Sigmoid colon (tissue), 7 donors: ENCODE measurements around the gene LYPD3. TPM values are rescaled to one million over a fixed set of nuclear protein-coding genes. Genes with fewer than 3 reads are reported as not detected.

Experiments
- DNase-seq: peaks from one replicate; pipeline ENCODE4 v3.0.0-alpha.2; 2019
- H3K27ac ChIP-seq, 4 donors: fragments of 200-600 bp; sonication (generic); one replicate each; pipeline ENCODE4 v1.5.1; 2016 to 2019; ENCODE audit warnings: mild to moderate bottlenecking in 1 of 4
- H3K27me3 ChIP-seq, 3 donors: fragments of 200-600 bp; sonication (generic); one replicate each; pipeline ENCODE4 v1.5.1; 2019; ENCODE audit warnings: mild to moderate bottlenecking in 1 of 3
- H3K36me3 ChIP-seq, 4 donors: fragments of 200-600 bp; sonication (generic); one replicate each; pipeline ENCODE4 v1.5.1; 2016 to 2019
- H3K4me1 ChIP-seq, 4 donors: fragments of 200-600 bp; sonication (generic); one replicate each; pipeline ENCODE4 v1.5.1; 2017 to 2019
- H3K4me3 ChIP-seq, 4 donors: fragments of 200-600 bp; sonication (generic); one replicate each; pipeline ENCODE4 v1.5.1; 2017 to 2019; ENCODE audit warnings: mild to moderate bottlenecking in 2 of 4, moderate library complexity in 1 of 4
- H3K9me3 ChIP-seq, 4 donors: fragments of 200-600 bp in 3 of 4; sonication (generic) in 3 of 4; one replicate each; pipeline versions ENCODE4 v1.5.1 to v1.6.1; 2013 to 2019
- CTCF ChIP-seq, 4 experiments: fragments of 450-650 bp in 3 of 4; fragments of 200-600 bp in 1 of 4; IDR thresholded peaks; one replicate each; pipeline ENCODE4 v1.5.1; 2016 to 2019; ENCODE audit warnings: antibody characterized with exemption in 4 of 4, mild to moderate bottlenecking in 3 of 4, moderate library complexity in 2 of 4
- EP300 ChIP-seq, 4 donors: sonication (generic); formaldehyde crosslinking; IDR thresholded peaks; one replicate each; pipeline ENCODE4 v1.6.1; 2017; ENCODE audit warnings: antibody characterized with exemption in 4 of 4
- POLR2A ChIP-seq, 2 donors: fragments of 450-650 bp; IDR thresholded peaks; one replicate each; pipeline ENCODE4 v1.6.1; 2016; ENCODE audit warnings: antibody characterized with exemption in 2 of 2, mild to moderate bottlenecking in 2 of 2, moderate library complexity in 2 of 2
- POLR2AphosphoS5 ChIP-seq, 4 donors: sonication (generic); formaldehyde crosslinking; IDR thresholded peaks; one replicate each; pipeline ENCODE4 v1.6.1; 2017; ENCODE audit warnings: antibody characterized with exemption in 4 of 4
- WGBS, 2 donors: extraction: QIAGEN DNeasy Blood & Tissue Kit; methylation state at CpG; one replicate each; pipeline ENCODE4 v1.1.7; 2013; 5-methylcytosine and 5-hydroxymethylcytosine counted together
- intact Hi-C: fragments of 100-400 bp; cut with DNase I; formaldehyde crosslinking; loops from one replicate; pipeline ENCODE4 v1.15.1; 2023
- polyA plus RNA-seq, 3 donors: library from polyadenylated mRNA; stranded (reverse); fragments of 200-250 nt; gene quantifications; one replicate each; pipeline ENCODE4 v1.2.3, GENCODE V29; 2013
- total RNA-seq, 4 donors: library from RNA; depleted of rRNA; stranded (reverse); fragments of >200 nt; gene quantifications; one replicate each; pipeline ENCODE4 v1.1.0, GENCODE V29; 2016
- donor health status: healthy with polysubstance abuse.
- donor health status: Bipolar disorder and iron deficiency.
- donor health status: healthy.

The LYPD3 gene
- total and polyA plus RNA-seq, 7 donors = 0.46 to 1.8 (median 1.4) TPM; not detected in 1

GRCh38 chr19:43479226-43479625 lies 13.8 kb upstream of the LYPD3 start:
- Histone ChIP-seq H3K4me3 (no peak overlapping the region), H3K4me1 (peaks cover 0 to 10% (median 8%) of the 10 kb centered on the region in 4 donors), H3K9me3 (no peaks in the 10 kb centered on the region), H3K36me3 (no peaks in the 10 kb centered on the region), H3K27ac (no peak overlapping the region), H3K27me3 (no peaks in the 10 kb centered on the region)
- intact Hi-C loops = no loop called here
- TF ChIP-seq CTCF (IDR thresholded peaks at IDR 0.05) = no peak
- no peak for TF ChIP-seq EP300 (IDR thresholded peaks at IDR 0.05)
- no peak for TF ChIP-seq POLR2A (IDR thresholded peaks at IDR 0.05)
- no peak for TF ChIP-seq POLR2AphosphoS5 (IDR thresholded peaks at IDR 0.05)
- WGBS, 2 donors = 91 to 92% methylated on average over 15 of the region's 15 CpGs
- DNase-seq = no peak

- H3K4me1 ChIP-seq = peaks cover 0 to 10% (median 8%) of the 10 kb centered on the region in 4 donors
- H3K36me3 ChIP-seq = no peaks in the 10 kb centered on the region
- 91 to 93% methylated on average over 3 of the region's 3 CpGs for WGBS, 2 donors
- no peak for TF ChIP-seq POLR2A (IDR thresholded peaks at IDR 0.05)
- no peak for TF ChIP-seq EP300 (IDR thresholded peaks at IDR 0.05)
- TF ChIP-seq CTCF (IDR thresholded peaks at IDR 0.05) = no peak
- no peak for TF ChIP-seq POLR2AphosphoS5 (IDR thresholded peaks at IDR 0.05)
- no peaks in the 10 kb centered on the region for H3K27me3 ChIP-seq
- no peak for DNase-seq
- H3K27ac ChIP-seq = no peak overlapping the region
- intact Hi-C loops = no loop called here
- no peaks in the 10 kb centered on the region for H3K9me3 ChIP-seq
- no peak overlapping the region for H3K4me3 ChIP-seq
Observed at GRCh38 chr19:43478323-43478722, 12.9 kb upstream of the LYPD3 start.

- Histone ChIP-seq H3K36me3 (no peaks in the 10 kb centered on the region), H3K27me3 (no peaks in the 10 kb centered on the region), H3K9me3 (no peaks in the 10 kb centered on the region), H3K4me1 (peaks cover 0 to 10% (median 8%) of the 10 kb centered on the region in 4 donors), H3K4me3 (no peak overlapping the region), H3K27ac (peak overlapping the region in 3 of 4 donors; percentile 75 to 80 (median 78))
- no peak for DNase-seq
- intact Hi-C loops = no loop called here
- TF ChIP-seq POLR2A (IDR thresholded peaks at IDR 0.05) (no peak), CTCF (IDR thresholded peaks at IDR 0.05) (no peak), EP300 (IDR thresholded peaks at IDR 0.05) (no peak), POLR2AphosphoS5 (IDR thresholded peaks at IDR 0.05) (no peak)
Observed at GRCh38 chr19:43476606-43477005, 11.2 kb upstream of the LYPD3 start.

GRCh38 chr19:43474986-43475705 lies 9.7 kb upstream of the LYPD3 start:
- peaks cover 0 to 10% (median 8%) of the 10 kb centered on the region in 4 donors for H3K4me1 ChIP-seq
- no peak for TF ChIP-seq CTCF (IDR thresholded peaks at IDR 0.05)
- TF ChIP-seq POLR2A (IDR thresholded peaks at IDR 0.05) = peak in 1 of 2 donors; percentile 41
- peak in 3 of 4 donors; percentile 56 to 88 (median 77) for TF ChIP-seq EP300 (IDR thresholded peaks at IDR 0.05)
- TF ChIP-seq POLR2AphosphoS5 (IDR thresholded peaks at IDR 0.05) = peak; percentile 63 to 83 (median 77)
- no peaks in the 10 kb centered on the region for H3K9me3 ChIP-seq
- no peaks in the 10 kb centered on the region for H3K27me3 ChIP-seq
- peak overlapping the region; percentile 75 to 80 (median 78) for H3K27ac ChIP-seq
- 1 to 7% methylated on average over 46 of the region's 46 CpGs for WGBS, 2 donors
- peak; percentile 98 for DNase-seq
- peak overlapping the region; percentile 9 to 50 (median 40) for H3K4me3 ChIP-seq
- intact Hi-C loops = loop anchor here (1.0 kb wide), 2 partner anchors 11 to 29 kb away; partner anchors contain the start of gene PHLDB3
- H3K36me3 ChIP-seq = no peaks in the 10 kb centered on the region
